Retinal pigment epithelial cell (primary cell): ENCODE results near the gene ARHGAP9.

Experiments used
- DNase-seq: peaks from one replicate; pipeline ENCODE4 v3.0.0-alpha.2; 2010; ENCODE audit warnings: low read depth
- H3K4me3 ChIP-seq: 2 replicates; pipeline ENCODE4 v1.5.1; 2011; ENCODE audit warnings: mild to moderate bottlenecking, low read length, control low read depth, moderate library complexity
- CTCF ChIP-seq: conservative IDR thresholded peaks from 2 replicates; pipeline ENCODE4 v1.5.1; 2011; ENCODE audit warnings: low read depth, low read length, control low read depth, inconsistent platforms

The ARHGAP9 gene

GRCh38 chr12:57462912-57463253 lies 16.8 kb downstream of the ARHGAP9 start:
- no peak for TF ChIP-seq CTCF
- H3K4me3 ChIP-seq: no peak overlapping the region
- no peak for DNase-seq

GRCh38 chr12:57462251-57462911 lies 17.3 kb downstream of the ARHGAP9 start:
- peak overlapping the region; percentile 55 for H3K4me3 ChIP-seq
- DNase-seq: peak; percentile 46
- TF ChIP-seq CTCF: peak; percentile 99

GRCh38 chr12:57461917-57462250 lies 17.8 kb downstream of the ARHGAP9 start:
- TF ChIP-seq CTCF: no peak
- peak overlapping the region; percentile 55 for H3K4me3 ChIP-seq

GRCh38 chr12:57461276-57461916 lies 18.3 kb downstream of the ARHGAP9 start:
- no peak for TF ChIP-seq CTCF
- DNase-seq: no peak
- peak overlapping the region; percentile 55 for H3K4me3 ChIP-seq

More at GRCh38 chr12:57461917-57462250, 17.8 kb downstream of the ARHGAP9 start:
- DNase-seq: no peak

GRCh38 chr12:57460841-57461275 lies 18.8 kb downstream of the ARHGAP9 start:
- no peak for TF ChIP-seq CTCF
- H3K4me3 ChIP-seq: no peak overlapping the region

GRCh38 chr12:57460468-57460784 lies 19.2 kb downstream of the ARHGAP9 start:
- DNase-seq: no peak
- no peak overlapping the region for H3K4me3 ChIP-seq
- no peak for TF ChIP-seq CTCF

More at GRCh38 chr12:57460841-57461275, 18.8 kb downstream of the ARHGAP9 start:
- DNase-seq: no peak
